GM23248 (cell line): ENCODE data around the gene OR8G5.

Experiments used
- EZH2 ChIP-seq: fragments of 200-600 bp; sonication (generic); IDR thresholded peaks from 2 replicates; pipeline ENCODE4 v1.6.1; 2018; ENCODE audit warnings: antibody characterized with exemption, mild to moderate bottlenecking; ENCODE audit not compliant: insufficient read depth, poor library complexity, severe bottlenecking
- EZH2phosphoT487 ChIP-seq: fragments of 200-600 bp; sonication (generic); IDR thresholded peaks from 2 replicates; pipeline ENCODE4 v1.6.1; 2018; ENCODE audit warnings: antibody characterized with exemption, moderate library complexity, mild to moderate bottlenecking, low read depth; ENCODE audit not compliant: insufficient read depth

DNA sequence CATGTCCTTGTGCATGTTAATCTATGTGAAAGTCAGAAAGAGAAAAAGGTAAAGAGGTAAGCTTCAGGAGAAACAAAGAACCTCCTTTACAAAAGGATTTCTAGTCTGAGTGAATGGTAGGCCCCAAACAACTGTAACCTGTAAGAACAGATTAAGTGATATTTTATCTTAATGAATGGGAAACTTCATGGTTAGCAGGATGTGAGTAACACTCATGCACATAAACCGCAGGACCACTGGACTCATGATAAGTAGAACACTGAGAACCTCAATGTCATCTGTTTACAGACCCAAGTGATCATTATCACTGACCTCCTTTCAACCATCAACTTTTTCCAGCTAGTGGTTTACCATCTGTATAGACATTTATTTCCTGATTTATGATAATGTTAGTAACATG lies 19.9 kb downstream of the OR8G5 start:
- TF ChIP-seq EZH2 (no peak), EZH2phosphoT487 (no peak)
